DMS153 treated with DMSO at 0.1 percent for 48 hours (cell line): ENCODE results near the gene CYP3A4.
"Not testable (repeated sequence)": the region's sequence is repeated elsewhere in the genome, so short reads cannot be mapped to it uniquely, and the experiment has no call there.

Experiments used
- DNase-seq: peaks from one replicate; lab custom pipeline; 2025; ENCODE audit not compliant: unreplicated experiment; lab: John Stamatoyannopoulos, UW

Gene CYP3A4

GRCh38 chr7:99762680-99763327, 21.2 kb downstream of the CYP3A4 start:
- no peak for DNase-seq

GRCh38 chr7:99755085-99755484, 28.9 kb downstream of the CYP3A4 start:
- DNase-seq: no peak

- DNase-seq: no peak
These were observed 31.6 kb downstream of the CYP3A4 start for GRCh38 chr7:99752356-99752755.

GRCh38 chr7:99751322-99752052, 32.5 kb downstream of the CYP3A4 start:
- DNase-seq: not testable (repeated sequence)

- no peak for DNase-seq
These were observed 35.0 kb downstream of the CYP3A4 start for GRCh38 chr7:99748846-99749579.

GRCh38 chr7:99746915-99747314, 37.1 kb downstream of the CYP3A4 start:
- DNase-seq: not testable (repeated sequence)

GRCh38 chr7:99745395-99745794, 38.6 kb downstream of the CYP3A4 start:
- DNase-seq: not testable (repeated sequence)

GRCh38 chr7:99742737-99743394, 41.1 kb downstream of the CYP3A4 start:
- no peak for DNase-seq

- no peak for DNase-seq
These were observed 42.6 kb downstream of the CYP3A4 start for GRCh38 chr7:99741441-99741795.

- DNase-seq: no peak
These were observed 43.2 kb downstream of the CYP3A4 start for GRCh38 chr7:99740573-99741440.

- DNase-seq: no peak
These were observed 44.0 kb downstream of the CYP3A4 start for GRCh38 chr7:99739699-99740572.

- DNase-seq: no peak
These were observed 46.3 kb downstream of the CYP3A4 start for GRCh38 chr7:99737726-99738125.

- DNase-seq: not testable (repeated sequence)
These were observed 47.3 kb downstream of the CYP3A4 start for GRCh38 chr7:99736667-99737066.

GRCh38 chr7:99734987-99735386, 49.0 kb downstream of the CYP3A4 start, which contains the start of gene CYP3A7:
TSS of gene CYP3A7 (minus strand) at chr7:99735196. CDS start at chr7:99735093, 103 bp downstream.
- no peak for DNase-seq

GRCh38 chr7:99733448-99733847, 50.5 kb downstream of the CYP3A4 start:
- no peak for DNase-seq

GRCh38 chr7:99733003-99733402, 51.0 kb downstream of the CYP3A4 start:
- no peak for DNase-seq

GRCh38 chr7:99731638-99732374, 52.2 kb downstream of the CYP3A4 start:
- no peak for DNase-seq

- no peak for DNase-seq
These were observed 53.0 kb downstream of the CYP3A4 start for GRCh38 chr7:99730992-99731391.
